ENCODE data around the gene SPDYA. TPM values are rescaled to one million over a fixed set of nuclear protein-coding genes. Genes with fewer than 3 reads are reported as not detected.
A peak's percentile ranks its signal among the peaks of the same experiment; 100 is the strongest.

Gene SPDYA
- total and polyA plus RNA-seq, 2 of the 13 experiments (the other 11 are each of a cell fraction or from before 2014, with no cell fraction given), result 0.32 to 0.75 TPM

DNA sequence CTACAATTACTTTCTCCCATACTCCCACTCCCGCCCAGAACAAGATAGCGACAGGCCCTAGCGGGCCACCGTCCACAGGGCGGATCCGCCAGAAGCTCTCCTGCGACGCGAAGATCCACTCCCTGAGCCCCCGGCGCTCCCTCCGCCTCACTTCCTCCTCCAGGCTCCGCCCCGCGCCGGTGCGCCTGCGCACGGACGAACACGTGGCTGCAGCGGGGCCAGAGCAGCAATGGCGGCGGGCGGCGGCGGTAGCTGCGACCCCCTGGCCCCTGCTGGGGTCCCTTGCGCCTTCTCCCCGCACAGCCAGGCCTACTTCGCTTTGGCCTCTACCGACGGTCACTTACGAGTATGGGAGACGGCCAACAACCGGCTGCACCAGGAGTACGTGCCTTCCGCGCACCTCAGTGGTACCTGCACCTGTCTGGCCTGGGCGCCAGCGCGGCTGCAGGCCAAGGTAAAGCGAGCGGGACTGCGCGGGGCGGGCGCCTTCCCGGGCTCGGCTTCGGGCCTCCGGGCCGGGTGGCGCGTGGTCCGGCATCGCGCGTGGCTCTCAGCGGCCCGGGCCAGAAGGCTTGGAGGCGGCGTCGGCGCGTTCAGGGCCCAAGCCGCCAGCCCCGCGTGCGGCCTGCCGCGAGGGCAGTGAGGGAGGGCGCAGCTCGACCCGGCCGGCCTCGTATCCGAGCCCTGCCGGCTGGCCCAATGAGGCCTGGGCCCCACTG, 84.0 kb downstream of the SPDYA start, which contains the start of gene WDR43 (continued):
- 0 out of 2 replicates have a peak, but pooled peaks have one; percentile 14 for TF ChIP-seq ZNF160 (CRISPR knock-in tag; IDR thresholded peaks at IDR 0.05)
- peak; percentile 96 for TF ChIP-seq SRY (CRISPR knock-in tag; IDR thresholded peaks at IDR 0.05)
- peak; percentile 95 for TF ChIP-seq ELF1 (CRISPR knock-in tag; IDR thresholded peaks at IDR 0.05)
- TF ChIP-seq, protein P1, sequence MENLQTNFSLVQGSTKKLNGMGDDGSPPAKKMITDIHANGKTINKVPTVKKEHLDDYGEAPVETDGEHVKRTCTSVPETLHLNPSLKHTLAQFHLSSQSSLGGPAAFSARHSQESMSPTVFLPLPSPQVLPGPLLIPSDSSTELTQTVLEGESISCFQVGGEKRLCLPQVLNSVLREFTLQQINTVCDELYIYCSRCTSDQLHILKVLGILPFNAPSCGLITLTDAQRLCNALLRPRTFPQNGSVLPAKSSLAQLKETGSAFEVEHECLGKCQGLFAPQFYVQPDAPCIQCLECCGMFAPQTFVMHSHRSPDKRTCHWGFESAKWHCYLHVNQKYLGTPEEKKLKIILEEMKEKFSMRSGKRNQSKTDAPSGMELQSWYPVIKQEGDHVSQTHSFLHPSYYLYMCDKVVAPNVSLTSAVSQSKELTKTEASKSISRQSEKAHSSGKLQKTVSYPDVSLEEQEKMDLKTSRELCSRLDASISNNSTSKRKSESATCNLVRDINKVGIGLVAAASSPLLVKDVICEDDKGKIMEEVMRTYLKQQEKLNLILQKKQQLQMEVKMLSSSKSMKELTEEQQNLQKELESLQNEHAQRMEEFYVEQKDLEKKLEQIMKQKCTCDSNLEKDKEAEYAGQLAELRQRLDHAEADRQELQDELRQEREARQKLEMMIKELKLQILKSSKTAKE (CRISPR knock-in tag; IDR thresholded peaks at IDR 0.05; ENCODE audit: borderline replicate concordance), result 0 out of 2 replicates have a peak, but pooled peaks have one; percentile 32
- peak; percentile 84; the same call in 1 of the 2 replicates for TF ChIP-seq ZNF138 (CRISPR knock-in tag; IDR thresholded peaks at IDR 0.05; ENCODE audit: low read depth)
- peak; percentile 92 for TF ChIP-seq ASH2L (IDR thresholded peaks at IDR 0.05; ENCODE audit: insufficient read length, low read depth, low read length)
- peak; percentile 96; the same call in 1 of the 2 replicates for TF ChIP-seq FIP1L1 (IDR thresholded peaks at IDR 0.05; ENCODE audit: borderline replicate concordance, insufficient read depth, low read depth, low read length)
- no peak for TF ChIP-seq ZSCAN30 (CRISPR knock-in tag; IDR thresholded peaks at IDR 0.05)
- no peak for TF ChIP-seq ARNT (IDR thresholded peaks at IDR 0.05)
- TF ChIP-seq, protein P2, sequence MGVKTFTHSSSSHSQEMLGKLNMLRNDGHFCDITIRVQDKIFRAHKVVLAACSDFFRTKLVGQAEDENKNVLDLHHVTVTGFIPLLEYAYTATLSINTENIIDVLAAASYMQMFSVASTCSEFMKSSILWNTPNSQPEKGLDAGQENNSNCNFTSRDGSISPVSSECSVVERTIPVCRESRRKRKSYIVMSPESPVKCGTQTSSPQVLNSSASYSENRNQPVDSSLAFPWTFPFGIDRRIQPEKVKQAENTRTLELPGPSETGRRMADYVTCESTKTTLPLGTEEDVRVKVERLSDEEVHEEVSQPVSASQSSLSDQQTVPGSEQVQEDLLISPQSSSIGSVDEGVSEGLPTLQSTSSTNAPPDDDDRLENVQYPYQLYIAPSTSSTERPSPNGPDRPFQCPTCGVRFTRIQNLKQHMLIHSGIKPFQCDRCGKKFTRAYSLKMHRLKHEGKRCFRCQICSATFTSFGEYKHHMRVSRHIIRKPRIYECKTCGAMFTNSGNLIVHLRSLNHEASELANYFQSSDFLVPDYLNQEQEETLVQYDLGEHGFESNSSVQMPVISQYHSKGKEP (CRISPR knock-in tag; IDR thresholded peaks at IDR 0.05), result 0 out of 2 replicates have a peak, but pooled peaks have one; percentile 44
- TF ChIP-seq ZFX (CRISPR knock-in tag; IDR thresholded peaks at IDR 0.05; ENCODE audit: low read depth), result peak; percentile 95
- TF ChIP-seq, protein P3, sequence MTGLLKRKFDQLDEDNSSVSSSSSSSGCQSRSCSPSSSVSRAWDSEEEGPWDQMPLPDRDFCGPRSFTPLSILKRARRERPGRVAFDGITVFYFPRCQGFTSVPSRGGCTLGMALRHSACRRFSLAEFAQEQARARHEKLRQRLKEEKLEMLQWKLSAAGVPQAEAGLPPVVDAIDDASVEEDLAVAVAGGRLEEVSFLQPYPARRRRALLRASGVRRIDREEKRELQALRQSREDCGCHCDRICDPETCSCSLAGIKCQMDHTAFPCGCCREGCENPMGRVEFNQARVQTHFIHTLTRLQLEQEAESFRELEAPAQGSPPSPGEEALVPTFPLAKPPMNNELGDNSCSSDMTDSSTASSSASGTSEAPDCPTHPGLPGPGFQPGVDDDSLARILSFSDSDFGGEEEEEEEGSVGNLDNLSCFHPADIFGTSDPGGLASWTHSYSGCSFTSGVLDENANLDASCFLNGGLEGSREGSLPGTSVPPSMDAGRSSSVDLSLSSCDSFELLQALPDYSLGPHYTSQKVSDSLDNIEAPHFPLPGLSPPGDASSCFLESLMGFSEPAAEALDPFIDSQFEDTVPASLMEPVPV (CRISPR knock-in tag; IDR thresholded peaks at IDR 0.05), result peak; percentile 94
- TF ChIP-seq ZFP82 (CRISPR knock-in tag; IDR thresholded peaks at IDR 0.05; ENCODE audit: borderline replicate concordance), result peak; percentile 83; the same call in 1 of the 2 replicates
- no peak for TF ChIP-seq ZNF484 (CRISPR knock-in tag; IDR thresholded peaks at IDR 0.05; ENCODE audit: borderline replicate concordance, low read depth)
- TF ChIP-seq ATAD3A (CRISPR knock-in tag; IDR thresholded peaks at IDR 0.05), result 0 out of 2 replicates have a peak, but pooled peaks have one; percentile 53
- TF ChIP-seq, protein P4, sequence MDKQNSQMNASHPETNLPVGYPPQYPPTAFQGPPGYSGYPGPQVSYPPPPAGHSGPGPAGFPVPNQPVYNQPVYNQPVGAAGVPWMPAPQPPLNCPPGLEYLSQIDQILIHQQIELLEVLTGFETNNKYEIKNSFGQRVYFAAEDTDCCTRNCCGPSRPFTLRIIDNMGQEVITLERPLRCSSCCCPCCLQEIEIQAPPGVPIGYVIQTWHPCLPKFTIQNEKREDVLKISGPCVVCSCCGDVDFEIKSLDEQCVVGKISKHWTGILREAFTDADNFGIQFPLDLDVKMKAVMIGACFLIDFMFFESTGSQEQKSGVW (CRISPR knock-in tag; IDR thresholded peaks at IDR 0.05; ENCODE audit: borderline replicate concordance), result no peak
- no peak for TF ChIP-seq ZNF260 (CRISPR knock-in tag; IDR thresholded peaks at IDR 0.05; ENCODE audit: borderline replicate concordance, low read depth)
- no peak for TF ChIP-seq XRCC5 (optimal IDR thresholded peaks at IDR 0.05; ENCODE audit: low read length)
- no peak for TF ChIP-seq MYNN (CRISPR knock-in tag; IDR thresholded peaks at IDR 0.05; ENCODE audit: low read depth)
- TF ChIP-seq HDAC1 (CRISPR knock-in tag; IDR thresholded peaks at IDR 0.05), result peak; percentile 92
- TF ChIP-seq CBX5 (CRISPR knock-in tag; IDR thresholded peaks at IDR 0.05; ENCODE audit: borderline replicate concordance), result peak; percentile 74

Measured in HepG2 (cell line).